H54 (cell line): ENCODE data around the gene ATP13A1.
"Not testable (repeated sequence)": the region's sequence is repeated elsewhere in the genome, so short reads cannot be mapped to it uniquely, and the experiment has no call there.

Source experiments
- DNase-seq: peaks from one replicate; pipeline ENCODE4 v3.0.0; 2011; ENCODE audit warnings: low spot score, mixed read lengths; ENCODE audit not compliant: insufficient read length
- FAIRE-seq: peaks from 3 replicates; lab custom pipeline; 2011; peaks lifted over from hg19 to GRCh38; lab: Jason Lieb, UNC
- POLR2A ChIP-seq: IDR thresholded peaks from 2 replicates; pipeline ENCODE4 v1.6.1; 2011; ENCODE audit warnings: low read depth, mild to moderate bottlenecking, low read length

ATP13A1 gene

GRCh38 chr19:19663256-19664120 is at the start of gene ATP13A1:
Gene ATP13A1, minus strand, starts transcription at chr19:19663676. Its CDS starts 10 bp downstream, at chr19:19663666.
- peak; percentile 83 for DNase-seq
- FAIRE-seq, result no peak
- TF ChIP-seq POLR2A, result peak; percentile 76

GRCh38 chr19:19711934-19712828 is 48.7 kb upstream of the ATP13A1 start:
- TF ChIP-seq POLR2A, result no peak
- no peak for DNase-seq
- FAIRE-seq, result no peak

GRCh38 chr19:19711306-19711933 is 47.9 kb upstream of the ATP13A1 start:
- DNase-seq (no peak), FAIRE-seq (no peak)
- no peak for TF ChIP-seq POLR2A

- DNase-seq (no peak), FAIRE-seq (no peak)
- no peak for TF ChIP-seq POLR2A
Measured at GRCh38 chr19:19710506-19710905, 47.0 kb upstream of the ATP13A1 start.

- no peak for DNase-seq
- no peak for FAIRE-seq
- TF ChIP-seq POLR2A, result no peak
Measured at GRCh38 chr19:19704836-19705235, 41.4 kb upstream of the ATP13A1 start.

- FAIRE-seq, DNase-seq: not testable (repeated sequence)
Measured at GRCh38 chr19:19700493-19700892, 37.0 kb upstream of the ATP13A1 start.

GRCh38 chr19:19697589-19697988 is 34.1 kb upstream of the ATP13A1 start:
- no peak for TF ChIP-seq POLR2A
- no peak for FAIRE-seq
- no peak for DNase-seq

GRCh38 chr19:19696386-19696785 is 32.9 kb upstream of the ATP13A1 start:
- FAIRE-seq, result no peak
- TF ChIP-seq POLR2A, result no peak
- no peak for DNase-seq

GRCh38 chr19:19691683-19692082 is 28.2 kb upstream of the ATP13A1 start:
- FAIRE-seq (no peak), DNase-seq (no peak)
- TF ChIP-seq POLR2A, result no peak

- not testable (repeated sequence) for DNase-seq, FAIRE-seq
Measured at GRCh38 chr19:19689023-19689422, 25.5 kb upstream of the ATP13A1 start.

- DNase-seq, result no peak
- no peak for FAIRE-seq
Measured at GRCh38 chr19:19687090-19687489, 23.6 kb upstream of the ATP13A1 start.

GRCh38 chr19:19686580-19686979 is 23.1 kb upstream of the ATP13A1 start:
- no peak for FAIRE-seq
- no peak for TF ChIP-seq POLR2A
- no peak for DNase-seq

More at GRCh38 chr19:19687090-19687489, 23.6 kb upstream of the ATP13A1 start:
- TF ChIP-seq POLR2A, result no peak

- FAIRE-seq, DNase-seq: not testable (repeated sequence)
Measured at GRCh38 chr19:19686119-19686518, 22.6 kb upstream of the ATP13A1 start.
